Measurements from ENCODE around the gene KLHL10. TPM values are rescaled to one million over a fixed set of nuclear protein-coding genes. Genes with fewer than 3 reads are reported as not detected.
"Not testable (repeated sequence)": the region's sequence is repeated elsewhere in the genome, so short reads cannot be mapped to it uniquely, and the experiment has no call there.

The KLHL10 gene
- total RNA-seq, 1 experiment from 2014 or later, result not detected

- ATAC-seq (no peak), DNase-seq (ENCODE audit: low read depth, low spot score) (no peak)
- POLR2A ChIA-PET, result interaction anchor here (0.6 to 0.7 kb wide), 3 partner anchors 12 to 205 kb away, joined by 3 to 7 read pairs (median 7); partner anchors contain the start of gene FKBP10
- in situ Hi-C loops (cut with HindIII; ENCODE audit: low pct_unique_long_range_greater_than_20kb, low sequenced_read_pairs), result no loop called here
- intact Hi-C loops (cut with micrococcal nuclease; ENCODE audit: unreplicated experiment), result no loop called here
- TF ChIP-seq REST (IDR thresholded peaks at IDR 0.05; ENCODE audit: insufficient read depth in 1 of 2, low read depth in 2 of 2, low read length in 1 of 2), result no peak
- no peak for TF ChIP-seq POLR2AphosphoS5 (IDR thresholded peaks at IDR 0.05; ENCODE audit: low read depth, low read length)
- TF ChIP-seq TCF7L2 (IDR thresholded peaks at IDR 0.05; ENCODE audit: low read depth, low read length), result no peak
- TF ChIP-seq CTCF (IDR thresholded peaks at IDR 0.05), result no peak
- no peak for TF ChIP-seq SIN3A (IDR thresholded peaks at IDR 0.05; ENCODE audit: borderline replicate concordance, insufficient read depth, low read depth, low read length)
- no TSS peak for BruUV-seq (replicated peaks)
- H3K4me1 ChIP-seq (ENCODE audit: control insufficient read depth, insufficient read depth, low read length), result no peaks in the 10 kb centered on the region; the same call in 1 of the 2 replicates
- no peaks in the 10 kb centered on the region for H3K27me3 ChIP-seq (ENCODE audit: control insufficient read depth, insufficient read depth, low read length)
- CTCF ChIA-PET, result interaction anchor here (0.6 kb wide), 1 partner anchor 51 kb away, joined by 3 read pairs; no protein-coding TSS in a partner anchor
- no peak overlapping the region for H3K27ac ChIP-seq (ENCODE audit: low read length)
- no peaks in the 10 kb centered on the region for H3K9me3 ChIP-seq (ENCODE audit: control insufficient read depth, insufficient read depth, low read depth, low read length)
- H3K36me3 ChIP-seq (ENCODE audit: control insufficient read depth, insufficient read depth, low read length), result no peaks in the 10 kb centered on the region
- H3K4me3 ChIP-seq (ENCODE audit: low read depth in 2 of 2, low read length in 2 of 2), result no peak overlapping the region
These were observed 13.5 kb upstream of the KLHL10 start for GRCh38 chr17:41824086-41824485.

- Histone ChIP-seq H3K36me3 (ENCODE audit: control insufficient read depth, insufficient read depth, low read length) (peaks cover 2% of the 10 kb centered on the region; the same call in 1 of the 2 replicates), H3K27me3 (ENCODE audit: control insufficient read depth, insufficient read depth, low read length) (no peaks in the 10 kb centered on the region), H3K4me3 (ENCODE audit: low read depth in 2 of 2, low read length in 2 of 2) (no peak overlapping the region), H3K4me1 (ENCODE audit: control insufficient read depth, insufficient read depth, low read length) (no peaks in the 10 kb centered on the region; the same call in 1 of the 2 replicates), H3K9me3 (ENCODE audit: control insufficient read depth, insufficient read depth, low read depth, low read length) (no peaks in the 10 kb centered on the region), H3K27ac (ENCODE audit: low read length) (no peak overlapping the region)
- DNase-seq (ENCODE audit: low read depth, low spot score) (no peak), ATAC-seq (no peak)
- POLR2A ChIA-PET, result interaction anchor here (0.5 kb wide), 1 partner anchor 110 kb away, joined by 3 read pairs; no protein-coding TSS in a partner anchor
- BruUV-seq (replicated peaks), result no TSS peak
- in situ Hi-C loops (cut with HindIII; ENCODE audit: low pct_unique_long_range_greater_than_20kb, low sequenced_read_pairs) (no loop called here), intact Hi-C loops (cut with micrococcal nuclease; ENCODE audit: unreplicated experiment) (no loop called here)
- TF ChIP-seq CTCF (IDR thresholded peaks at IDR 0.05) (no peak), POLR2AphosphoS5 (IDR thresholded peaks at IDR 0.05; ENCODE audit: low read depth, low read length) (no peak), TCF7L2 (IDR thresholded peaks at IDR 0.05; ENCODE audit: low read depth, low read length) (no peak), SIN3A (IDR thresholded peaks at IDR 0.05; ENCODE audit: borderline replicate concordance, insufficient read depth, low read depth, low read length) (no peak), REST (IDR thresholded peaks at IDR 0.05; ENCODE audit: insufficient read depth in 1 of 2, low read depth in 2 of 2, low read length in 1 of 2) (no peak)
- CTCF ChIA-PET, result no interaction called here
These were observed 12.3 kb upstream of the KLHL10 start for GRCh38 chr17:41825175-41825845.

- H3K9me3 ChIP-seq (ENCODE audit: control insufficient read depth, insufficient read depth, low read depth, low read length); DNase-seq (ENCODE audit: low read depth, low spot score); in situ Hi-C loops (cut with HindIII; ENCODE audit: low pct_unique_long_range_greater_than_20kb, low sequenced_read_pairs); BruUV-seq (replicated peaks); H3K27me3 ChIP-seq (ENCODE audit: control insufficient read depth, insufficient read depth, low read length); H3K4me1 ChIP-seq (ENCODE audit: control insufficient read depth, insufficient read depth, low read length); H3K27ac ChIP-seq (ENCODE audit: low read length); H3K36me3 ChIP-seq (ENCODE audit: control insufficient read depth, insufficient read depth, low read length); intact Hi-C loops (cut with micrococcal nuclease; ENCODE audit: unreplicated experiment); H3K4me3 ChIP-seq (ENCODE audit: low read depth in 2 of 2, low read length in 2 of 2); ATAC-seq: not testable (repeated sequence)
- CTCF ChIA-PET, result interaction anchor here (0.6 kb wide), 1 partner anchor 20 kb away, joined by 11 read pairs; no protein-coding TSS in a partner anchor
- POLR2A ChIA-PET, result interaction anchor here (0.5 to 0.6 kb wide), 2 partner anchors 14 to 1486 kb away, joined by 3 to 20 read pairs; no protein-coding TSS in a partner anchor
These were observed 7.7 kb upstream of the KLHL10 start for GRCh38 chr17:41829961-41830360.

All from Panc1 (cell line).